Stimulated activated naive CD4-positive, alpha-beta T cell (primary cell): ENCODE data around the gene LRPAP1.
"Not testable (repeated sequence)": the region's sequence is repeated elsewhere in the genome, so short reads cannot be mapped to it uniquely, and the experiment has no call there.

Experiments
- DNase-seq, 6 experiments: peaks; one replicate each; lab custom pipeline; 2025; lab: John Stamatoyannopoulos, UW

LRPAP1 gene

DNA sequence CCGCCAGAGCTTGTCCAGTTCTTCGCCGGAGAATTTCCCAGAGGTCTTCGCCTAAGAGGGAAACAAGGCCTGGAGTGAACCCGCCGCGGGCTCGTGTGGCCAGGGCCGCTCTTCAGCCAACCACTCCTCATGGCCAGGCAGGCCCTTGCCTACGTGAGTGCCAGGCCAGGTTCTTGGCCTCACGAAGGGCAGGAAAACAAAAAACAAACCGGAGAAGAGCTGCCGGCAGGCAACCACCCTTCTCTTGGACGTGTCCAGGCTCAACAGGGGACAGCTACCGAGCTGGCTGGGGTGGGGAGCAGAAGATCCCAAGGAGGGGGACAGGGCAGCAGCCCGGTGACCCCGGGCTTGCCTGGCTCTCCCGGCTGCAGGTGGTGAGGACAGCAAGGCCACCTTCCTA is 13.3 kb downstream of the LRPAP1 start:
- DNase-seq, result no peak

DNA sequence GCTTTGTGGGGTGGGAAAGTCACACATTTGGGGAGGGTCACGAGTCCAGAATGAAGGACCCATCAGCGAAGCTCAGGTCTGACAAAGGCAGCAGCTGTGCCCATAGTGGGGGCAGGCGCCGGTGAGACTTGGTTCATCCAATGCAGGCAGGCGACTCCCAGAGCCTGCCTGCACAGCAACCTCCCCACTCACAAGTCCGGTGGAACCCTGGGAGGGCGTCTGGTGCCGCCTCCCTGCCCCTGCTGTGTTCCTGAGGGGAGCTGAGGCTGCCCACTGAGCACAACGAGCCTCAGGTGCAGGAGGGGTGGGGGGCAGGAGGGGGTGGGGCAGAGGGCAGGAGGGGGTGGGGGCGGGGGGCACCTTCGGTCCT is 13.7 kb downstream of the LRPAP1 start:
- DNase-seq, result no peak

DNA sequence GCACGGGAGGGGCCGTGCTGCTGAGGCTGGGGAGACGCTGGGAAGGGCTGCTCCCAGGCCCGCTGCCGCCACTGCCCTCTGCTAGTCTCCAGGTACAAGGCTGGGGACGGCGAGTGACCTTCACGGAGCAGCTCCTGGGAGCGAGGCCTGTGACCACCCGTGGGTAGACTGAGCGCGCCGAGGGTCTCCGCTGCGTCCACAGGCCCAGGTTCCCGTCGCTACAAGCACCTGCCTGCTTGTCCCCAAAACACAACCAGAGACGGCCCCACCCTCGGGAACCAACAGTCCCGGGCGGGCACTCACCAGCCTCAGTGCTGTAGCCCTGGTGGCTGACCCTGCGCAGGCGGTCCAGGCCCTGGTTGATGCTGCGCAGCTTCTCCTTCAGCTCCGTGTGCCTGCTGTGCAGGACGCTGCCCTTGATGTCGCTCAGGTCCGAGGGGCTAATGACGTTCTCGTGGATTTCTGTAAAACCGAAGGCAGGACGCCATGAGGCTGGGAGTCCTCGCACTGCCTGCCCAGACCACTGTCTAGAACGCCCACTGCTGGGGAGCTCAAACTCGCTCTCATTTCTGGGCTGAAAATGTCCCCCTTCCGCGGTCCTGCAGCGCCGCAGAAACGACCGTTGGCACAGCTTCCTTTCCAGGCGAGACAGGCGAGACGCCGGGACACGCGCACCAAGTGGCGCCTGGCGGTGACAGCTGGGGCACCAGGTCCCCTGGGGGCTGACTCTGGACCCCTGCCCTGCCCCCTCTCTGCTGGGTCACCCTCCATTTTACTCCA is 14.3 kb downstream of the LRPAP1 start:
- DNase-seq, result no peak

DNA sequence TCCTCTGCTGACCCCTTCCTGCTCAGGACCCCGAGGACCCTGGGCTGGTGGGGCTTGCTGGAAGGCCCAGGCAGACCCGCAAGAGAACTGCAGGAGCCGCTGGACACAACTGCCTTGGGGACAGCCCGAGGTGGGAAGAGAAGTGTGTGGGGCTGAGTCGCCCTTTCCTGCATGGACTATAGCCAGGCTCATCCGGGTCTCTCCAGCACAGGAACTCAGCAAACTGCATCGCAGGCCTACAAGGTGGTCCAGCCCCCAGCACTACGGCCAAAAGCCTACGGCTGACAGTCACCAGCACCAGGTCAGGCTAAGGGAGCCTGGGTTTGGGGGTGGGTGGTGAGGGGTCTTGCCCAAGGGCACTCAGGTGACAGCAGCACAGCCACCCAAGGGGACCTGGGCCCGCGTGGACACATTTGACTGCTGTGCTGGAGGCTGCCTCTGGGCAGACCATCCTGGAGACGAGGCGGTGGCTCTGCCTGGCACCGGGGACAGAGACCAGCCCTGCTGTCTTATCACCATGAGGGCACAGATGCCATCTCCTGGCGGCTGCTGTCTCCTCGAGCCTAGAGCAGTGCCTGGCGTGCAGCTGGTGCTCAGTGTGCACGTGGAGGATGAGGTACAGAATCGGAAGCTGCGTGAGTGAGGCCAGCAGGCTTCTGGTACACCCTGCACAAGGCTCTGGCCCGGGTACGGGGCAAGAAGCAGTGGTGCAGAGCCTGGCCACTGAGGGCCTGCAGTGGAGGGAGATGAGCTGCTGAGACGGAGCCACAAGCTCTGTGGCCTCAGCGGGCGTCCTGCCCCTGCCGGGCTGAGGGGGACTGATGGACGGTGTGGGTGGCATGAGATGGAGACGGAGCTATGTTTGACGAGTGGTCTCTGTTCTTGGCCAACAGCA is 15.1 kb downstream of the LRPAP1 start:
- no peak for DNase-seq

DNA sequence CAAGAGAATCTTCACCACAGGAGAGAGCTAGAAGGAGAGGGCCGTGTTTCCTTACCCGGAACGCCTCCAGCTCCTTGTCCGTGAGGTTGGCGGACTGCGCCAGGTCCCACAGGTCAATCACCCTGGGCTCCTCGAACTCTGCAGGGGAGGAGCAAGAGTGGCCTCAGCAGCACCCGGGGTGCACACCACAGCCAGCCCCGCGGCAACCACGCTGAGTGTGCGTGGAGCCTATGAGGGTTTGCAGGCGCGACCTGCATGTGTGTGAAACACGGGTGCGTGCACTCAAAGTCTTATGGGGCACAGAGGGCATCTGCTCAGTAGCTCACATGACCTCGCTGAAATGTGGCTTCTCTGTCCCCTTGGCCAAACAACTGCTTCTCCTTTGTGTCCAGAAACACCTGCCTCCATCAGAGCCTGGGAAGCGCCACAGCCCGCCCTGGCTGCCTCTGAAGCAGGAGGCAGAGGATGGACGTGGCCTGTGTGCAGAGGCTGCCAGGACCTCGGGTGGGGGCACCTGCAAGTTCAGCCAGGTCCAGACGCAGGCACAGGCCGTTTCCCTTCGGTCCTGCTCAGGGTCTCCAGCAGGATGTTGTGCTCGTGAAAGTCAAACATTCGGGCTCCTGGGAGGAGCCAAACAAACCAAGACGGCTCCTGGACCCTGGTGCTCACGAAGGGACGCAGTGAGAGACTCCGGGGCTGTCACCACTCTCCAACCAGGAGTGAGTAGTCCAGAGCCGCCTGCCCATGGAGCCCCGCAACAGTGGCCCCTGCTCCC is 16.0 kb downstream of the LRPAP1 start:
- no peak for DNase-seq

DNA sequence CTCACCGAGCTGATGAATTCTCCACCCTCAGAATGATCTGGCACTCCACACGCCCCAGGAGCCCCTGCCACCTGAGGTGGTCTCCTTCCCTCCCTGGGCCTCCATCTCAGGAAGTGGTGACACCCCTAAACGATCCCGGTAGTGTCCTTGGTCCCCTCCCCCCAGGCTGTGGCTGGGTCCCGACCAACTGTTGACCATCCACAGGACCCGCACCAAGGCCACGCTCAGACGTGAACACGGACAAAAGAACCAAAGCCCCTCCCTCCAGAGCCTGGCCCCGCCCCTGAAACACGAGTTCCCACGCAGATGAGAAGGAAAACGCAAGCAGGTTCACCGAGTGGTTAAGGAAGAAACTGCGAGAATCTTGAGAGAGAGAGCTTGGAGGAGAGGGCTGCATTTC is 16.6 kb downstream of the LRPAP1 start:
- DNase-seq, result no peak

DNA sequence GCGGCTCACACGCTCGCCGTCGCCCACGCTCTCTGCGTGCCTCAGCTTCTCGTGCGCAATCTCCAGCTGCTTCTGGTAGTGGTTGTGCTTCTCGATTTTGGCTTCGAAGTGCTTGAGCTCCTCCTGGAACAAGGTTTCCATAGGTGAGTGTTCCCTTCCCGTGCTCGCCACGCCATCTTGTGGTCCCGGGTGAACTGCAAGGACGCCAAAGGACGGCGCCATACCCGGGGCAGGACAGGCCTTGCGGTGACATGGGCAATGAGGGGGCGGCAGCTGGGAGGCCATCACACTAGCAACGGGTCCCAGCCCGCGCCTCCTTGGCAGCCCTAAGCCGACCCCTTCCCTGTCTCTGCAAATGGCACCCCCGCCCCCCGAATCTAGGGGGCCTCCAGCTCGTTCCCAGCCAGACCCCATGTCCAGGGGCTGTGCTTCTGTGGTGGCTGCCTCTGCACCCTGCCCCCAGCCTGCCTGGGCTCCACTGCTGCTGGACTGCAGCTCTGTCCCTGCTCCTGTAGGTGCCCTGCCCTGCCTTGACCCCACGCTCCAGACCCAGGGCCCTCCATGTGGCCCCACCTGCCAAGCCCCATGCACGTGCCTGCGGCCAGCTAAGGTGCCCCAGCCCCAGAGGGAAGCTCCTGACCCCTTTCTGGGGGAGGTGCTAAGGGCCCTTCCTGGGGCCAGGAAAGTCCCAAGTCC is 17.3 kb downstream of the LRPAP1 start:
- no peak for DNase-seq

DNA sequence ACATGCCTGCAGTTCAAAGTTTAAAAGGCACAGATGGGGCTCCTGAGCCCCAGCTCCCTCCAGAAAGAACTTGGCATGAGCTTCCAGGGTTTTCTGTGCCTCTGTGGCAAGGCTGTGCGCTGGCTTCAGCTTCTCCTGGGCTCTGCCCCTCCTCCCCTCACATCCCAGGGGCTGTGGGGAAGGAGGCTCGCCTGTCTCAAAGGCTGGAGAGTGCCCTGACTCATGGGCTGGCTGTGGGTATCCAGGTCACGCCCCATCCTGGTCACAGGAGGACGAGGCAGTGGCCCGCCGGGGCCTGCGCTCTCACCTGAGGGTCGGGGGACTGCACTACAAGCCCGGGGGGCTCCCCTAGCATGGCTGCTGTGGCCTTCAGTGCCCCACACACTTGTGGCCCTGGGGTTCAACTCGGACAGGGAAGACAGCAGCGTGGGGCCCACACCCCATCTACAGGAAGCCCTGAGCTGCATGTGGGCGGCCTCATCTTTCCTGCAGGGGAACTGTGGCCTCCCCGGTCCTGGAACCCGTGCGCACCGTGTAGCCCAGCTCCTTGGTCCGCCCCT is 17.9 kb downstream of the LRPAP1 start:
- no peak for DNase-seq

DNA sequence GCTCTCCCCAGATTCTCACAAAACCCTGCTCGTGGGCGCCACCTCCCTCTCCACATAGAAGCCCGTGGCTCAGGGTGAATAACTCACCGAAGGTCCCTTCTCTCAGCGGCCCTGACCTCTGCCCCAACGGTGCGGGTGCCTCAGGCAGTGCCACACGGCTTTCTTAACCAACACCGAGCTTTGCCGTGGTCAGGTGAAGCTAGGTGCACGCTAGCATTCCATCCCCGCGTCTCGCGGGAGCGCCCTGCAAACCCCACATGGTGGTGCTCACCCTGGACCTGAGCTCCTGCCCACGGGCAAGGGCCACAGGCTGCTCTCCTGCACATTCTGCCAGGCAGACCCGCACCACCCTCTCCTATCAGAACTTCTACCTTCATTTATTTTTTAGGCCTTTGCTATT is 18.4 kb downstream of the LRPAP1 start:
- no peak for DNase-seq

DNA sequence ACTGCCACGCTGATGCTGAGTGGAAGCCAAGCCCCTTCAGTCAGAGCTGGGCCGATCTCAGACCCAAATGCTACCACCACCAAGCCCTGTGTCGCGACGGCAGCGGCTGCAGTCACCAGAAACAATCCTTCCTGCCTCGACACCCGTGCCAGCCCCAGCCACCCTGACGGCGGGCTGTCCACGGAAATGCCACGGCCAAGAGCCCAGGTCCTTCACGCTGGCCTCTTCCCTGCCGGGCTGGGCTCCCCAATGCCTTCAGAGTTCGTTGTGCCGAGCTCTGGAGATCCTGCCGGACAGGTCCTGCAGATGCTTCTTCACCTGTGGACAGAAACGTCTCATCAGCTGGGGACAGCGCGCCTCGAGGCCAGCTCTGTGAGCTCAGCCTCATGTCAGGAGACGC is 19.5 kb downstream of the LRPAP1 start:
- no peak for DNase-seq

DNA sequence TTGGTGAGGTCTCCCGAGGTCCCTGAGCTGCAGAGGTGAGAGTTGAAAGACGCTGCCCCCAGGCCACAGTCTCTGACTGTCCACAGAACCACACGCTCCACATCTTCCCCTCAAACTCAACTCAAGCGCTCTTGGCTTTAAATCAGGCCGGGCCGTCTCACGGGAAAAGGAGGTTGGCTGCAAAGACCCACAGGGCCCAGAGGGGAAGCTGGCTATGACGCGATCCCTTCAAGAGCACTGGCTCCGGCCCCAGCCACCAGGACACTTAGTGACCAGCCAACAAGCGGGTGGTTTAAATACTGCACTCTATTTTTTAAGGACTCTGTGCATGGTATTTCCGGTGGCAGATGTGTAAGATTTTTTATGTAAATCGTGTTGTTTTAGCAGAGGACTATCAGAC is 19.9 kb downstream of the LRPAP1 start:
- no peak for DNase-seq

DNA sequence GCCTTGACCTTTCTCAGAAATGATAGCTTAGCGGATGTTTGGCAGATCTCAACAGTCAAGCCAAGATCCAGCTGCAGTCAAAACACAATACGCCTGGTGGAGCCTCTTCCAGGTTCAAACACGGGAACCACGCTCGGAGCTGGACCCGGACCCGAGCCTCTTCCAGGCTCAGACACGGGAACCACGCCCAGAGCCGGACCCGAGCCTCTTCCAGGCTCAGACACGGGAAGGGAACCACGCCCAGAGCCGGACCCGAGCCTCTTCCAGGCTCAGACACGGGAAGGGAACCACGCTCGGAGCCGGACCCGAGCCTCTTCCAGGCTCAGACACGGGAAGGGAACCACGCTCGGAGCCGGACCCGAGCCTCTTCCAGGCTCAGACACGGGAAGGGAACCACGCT is 20.6 kb downstream of the LRPAP1 start:
- DNase-seq, result not testable (repeated sequence)

DNA sequence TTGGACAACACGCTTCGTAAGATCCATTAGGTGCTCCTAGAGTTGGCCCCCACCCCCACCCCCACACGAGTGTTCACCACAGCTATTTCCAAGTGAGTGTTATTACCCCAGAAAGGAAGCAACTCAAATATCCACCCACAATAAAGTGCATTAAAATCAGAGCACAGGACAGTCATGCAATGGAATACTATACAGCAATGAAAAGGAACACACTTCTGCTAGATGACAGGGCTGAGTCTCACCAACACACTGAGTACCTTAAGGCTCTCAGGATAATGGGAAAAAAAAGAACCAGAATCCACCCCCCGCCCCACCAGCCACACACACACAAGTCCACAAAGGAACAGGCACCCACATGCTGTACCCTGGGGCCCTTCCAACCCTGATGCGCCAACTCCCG is 21.0 kb downstream of the LRPAP1 start:
- DNase-seq, result no peak

DNA sequence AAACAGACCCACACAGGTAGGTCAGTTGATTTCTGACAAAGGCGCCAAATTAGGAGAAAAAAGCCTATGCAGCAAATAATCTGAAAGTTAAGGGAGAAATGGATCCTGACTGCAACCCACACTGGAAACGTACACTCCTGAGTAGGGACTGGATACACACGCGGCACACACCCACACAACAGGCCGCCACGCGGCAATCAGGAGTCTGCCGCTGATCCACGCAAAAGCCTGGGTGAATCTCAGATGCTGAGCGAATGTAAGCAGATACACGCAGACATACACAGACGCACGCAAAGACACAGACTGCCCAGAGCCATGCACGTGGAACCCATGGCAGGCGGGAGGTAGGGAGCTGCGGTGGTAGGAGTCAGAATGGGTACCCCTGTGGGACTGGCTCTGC is 21.7 kb downstream of the LRPAP1 start:
- DNase-seq, result no peak

DNA sequence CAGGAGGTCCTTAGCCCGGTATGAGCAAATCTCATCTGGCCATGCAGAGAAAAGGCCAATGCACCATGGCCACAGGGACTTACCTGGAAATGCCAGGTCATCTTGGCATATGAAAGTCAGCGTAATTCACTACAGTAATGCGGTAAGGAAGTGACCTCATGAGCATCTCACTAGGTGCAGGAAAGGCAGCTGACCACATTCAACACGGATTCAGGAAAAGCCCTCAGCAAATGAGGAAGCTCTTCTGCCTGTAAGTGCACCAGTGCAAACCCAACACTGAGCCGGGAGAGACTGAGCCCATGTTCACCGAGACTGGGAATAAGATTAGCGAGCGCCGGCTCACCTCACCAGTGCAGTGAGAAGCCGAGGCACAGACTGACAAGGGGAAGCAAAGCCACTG is 23.7 kb downstream of the LRPAP1 start:
- DNase-seq, result no peak

DNA sequence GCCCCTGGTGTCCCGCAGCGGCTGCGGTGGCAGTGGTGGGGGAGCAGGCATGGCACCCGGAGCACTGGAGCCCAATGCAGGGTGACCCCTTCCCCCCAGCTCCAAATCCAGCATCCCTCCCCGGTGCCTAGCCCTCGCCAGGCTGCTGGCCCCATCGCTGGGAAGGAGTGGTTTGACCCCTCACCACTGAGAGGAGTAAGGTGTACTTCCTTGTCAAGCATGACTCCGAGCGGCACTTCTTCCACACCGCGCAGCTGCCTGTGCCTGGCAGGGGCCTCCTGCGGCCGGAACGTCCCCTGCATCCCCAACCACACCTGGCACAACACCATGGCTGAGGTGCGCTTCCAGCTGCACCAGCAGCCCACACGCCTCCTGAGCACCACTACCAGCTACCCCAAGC is 27.0 kb downstream of the LRPAP1 start:
- DNase-seq, result no peak

DNA sequence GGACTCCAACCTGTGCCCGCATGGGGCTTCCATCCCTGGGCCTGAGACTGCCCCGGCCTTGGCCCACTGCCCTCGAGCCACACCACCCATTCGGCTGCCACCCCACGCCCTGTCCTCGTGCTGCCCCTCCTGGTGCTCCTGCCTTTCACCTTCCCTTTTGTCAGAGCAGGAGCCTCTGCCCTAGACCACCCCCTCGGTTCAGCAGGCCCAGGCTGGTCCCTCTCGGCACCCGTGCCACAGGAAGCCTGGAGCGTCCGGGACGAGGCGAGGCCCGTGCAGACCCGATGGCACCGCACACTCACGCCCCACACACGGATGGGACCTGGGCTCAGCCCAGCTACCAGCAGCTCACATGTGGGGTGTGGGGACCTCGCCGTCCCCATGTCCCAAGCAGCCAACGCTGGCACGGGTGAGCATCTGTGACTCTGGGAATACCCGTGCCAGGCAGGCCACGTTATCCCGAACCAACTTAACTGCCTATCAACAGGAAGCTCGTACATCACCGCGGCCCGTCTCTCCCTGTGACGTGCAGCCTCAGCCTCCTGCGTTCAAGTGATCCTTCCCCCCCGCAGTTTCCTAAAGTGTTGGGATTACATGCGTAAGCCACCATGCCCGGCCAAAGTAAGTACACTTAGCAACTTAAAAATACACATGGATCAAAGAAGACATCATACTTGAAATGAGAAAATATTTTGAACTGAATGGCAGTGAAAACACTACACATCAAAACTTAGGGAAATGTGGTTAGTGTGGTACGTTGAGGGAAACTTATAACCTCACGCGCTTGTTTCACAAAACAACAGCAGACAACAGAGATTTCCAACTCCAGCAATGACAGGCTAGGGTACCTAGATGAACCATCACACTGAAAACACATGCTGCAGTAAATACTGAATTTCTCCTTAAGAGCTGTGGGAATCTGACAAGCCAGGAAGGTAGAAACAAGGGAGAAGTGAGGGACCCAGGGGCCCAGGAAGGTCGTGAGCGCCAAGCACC is 29.0 kb downstream of the LRPAP1 start:
- DNase-seq, result no peak

DNA sequence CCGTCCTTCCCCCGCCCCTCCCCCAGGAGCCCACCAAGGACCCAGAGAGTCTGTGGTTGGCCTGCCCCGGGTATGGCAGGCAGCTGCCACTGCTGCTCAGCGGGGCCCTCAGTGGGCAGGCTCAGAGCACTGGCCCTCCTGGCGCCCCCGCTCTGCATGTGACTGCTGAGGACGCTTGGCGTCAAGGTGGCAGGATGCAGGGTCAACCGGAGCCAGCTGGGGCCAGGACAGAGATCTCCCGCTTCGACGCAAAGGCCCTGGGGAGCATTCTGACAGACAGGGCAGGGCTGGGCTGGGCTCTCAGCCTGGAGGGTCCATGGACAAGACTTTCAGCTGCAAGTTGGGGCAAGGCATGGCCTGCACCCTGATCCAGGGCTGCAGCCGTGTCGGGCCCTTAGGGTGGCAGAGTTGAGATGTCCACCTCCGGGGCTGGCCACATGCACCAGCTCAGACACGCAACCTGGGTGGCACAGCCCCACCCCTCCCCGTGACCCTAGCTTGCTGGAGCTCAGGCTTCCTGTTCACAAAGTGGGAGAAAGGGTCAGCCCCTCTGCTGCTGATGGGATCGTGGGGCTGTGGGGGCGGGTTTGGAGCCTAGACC is 30.3 kb downstream of the LRPAP1 start:
- DNase-seq, result no peak

DNA sequence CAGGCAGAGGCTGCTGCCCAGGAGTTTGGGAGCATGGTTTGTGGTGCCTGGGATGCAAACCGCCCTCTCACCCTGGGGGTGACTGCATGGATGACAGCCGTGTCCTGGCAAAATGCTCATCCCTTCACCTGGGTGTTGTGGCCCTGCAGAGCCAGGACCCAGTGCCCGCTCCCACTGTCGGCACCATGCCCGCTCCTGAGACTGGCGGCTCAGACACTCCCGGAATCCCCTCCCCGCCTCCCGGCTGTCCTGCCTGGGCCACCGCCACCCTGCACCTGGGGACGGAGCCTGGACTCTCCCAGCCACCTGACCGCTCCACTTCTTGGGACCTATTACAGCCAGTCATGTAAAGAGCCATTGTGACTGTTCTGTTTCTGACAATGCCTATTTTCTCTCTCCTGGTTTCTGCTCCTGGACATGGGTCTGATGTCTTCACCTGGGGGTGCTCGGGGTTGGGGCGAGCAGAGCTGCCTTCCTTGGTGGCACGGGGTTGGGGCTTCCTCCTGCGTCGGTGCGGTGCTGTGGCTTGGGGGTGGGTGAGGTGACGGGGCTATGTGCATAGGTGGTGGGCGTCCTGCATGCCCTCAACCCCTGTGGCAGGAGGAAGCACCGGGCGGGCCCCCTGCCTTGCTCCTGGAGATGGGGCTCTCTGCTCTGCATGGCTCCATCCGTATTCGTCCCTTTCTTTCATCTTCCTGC is 30.9 kb downstream of the LRPAP1 start:
- no peak for DNase-seq
